HG02610 (cell line): ENCODE results near the gene PPM1M.
"Not testable (repeated sequence)": the region's sequence is repeated elsewhere in the genome, so short reads cannot be mapped to it uniquely, and the experiment has no call there.

ENCODE experiments used
- ATAC-seq: cut with Tn5 transposase; IDR thresholded peaks from one replicate; pipeline ENCODE4 v1.9.1; 2021; ENCODE audit warnings: mild to moderate bottlenecking, moderate library complexity; ENCODE audit not compliant: unreplicated experiment

The PPM1M gene

GRCh38 chr3:52274781-52275180 is 29.2 kb downstream of the PPM1M start:
- ATAC-seq, result not testable (repeated sequence)

DNA sequence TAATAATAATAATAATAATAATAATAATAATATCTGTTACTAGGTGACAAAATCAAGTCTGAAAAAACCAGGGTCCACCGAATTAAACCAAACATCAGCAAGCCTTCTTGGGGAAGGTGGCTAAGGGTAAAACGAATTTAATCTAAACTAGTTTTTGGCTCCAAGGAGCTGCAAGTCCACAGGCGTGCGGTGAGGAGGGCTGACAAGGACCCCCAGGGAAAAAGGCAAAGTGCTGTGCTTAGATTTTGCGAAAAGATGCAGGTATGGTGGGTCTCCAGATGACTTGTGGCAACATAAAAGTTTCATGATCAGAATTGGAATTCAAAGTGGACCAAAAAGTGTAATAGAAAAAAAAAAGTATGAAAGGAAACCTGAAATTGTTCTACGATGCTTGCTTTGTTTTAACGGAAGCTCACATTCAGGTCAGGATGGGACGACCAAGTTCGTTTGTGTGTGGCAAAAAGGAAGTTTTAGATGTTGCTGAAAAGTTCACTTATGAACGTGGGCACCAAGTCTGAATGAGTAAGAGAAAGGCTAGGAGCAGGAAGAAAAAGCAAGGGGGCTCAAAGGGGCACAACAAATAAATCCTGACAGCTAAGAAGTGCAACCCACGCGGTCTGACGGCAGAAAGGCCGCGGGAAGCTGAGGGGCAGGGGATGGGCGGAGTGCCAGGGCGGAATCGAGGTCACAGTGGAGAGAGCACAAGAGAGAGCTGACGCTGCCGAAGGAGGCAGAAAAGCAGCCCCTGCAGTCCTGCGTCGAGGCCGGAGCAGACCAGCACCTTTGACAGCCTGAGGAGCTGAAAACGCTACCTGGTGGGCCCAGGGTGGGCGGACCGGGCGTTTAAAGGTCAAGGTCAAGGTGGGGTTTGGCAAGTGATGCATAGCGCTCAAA is 31.8 kb downstream of the PPM1M start:
- no peak for ATAC-seq

DNA sequence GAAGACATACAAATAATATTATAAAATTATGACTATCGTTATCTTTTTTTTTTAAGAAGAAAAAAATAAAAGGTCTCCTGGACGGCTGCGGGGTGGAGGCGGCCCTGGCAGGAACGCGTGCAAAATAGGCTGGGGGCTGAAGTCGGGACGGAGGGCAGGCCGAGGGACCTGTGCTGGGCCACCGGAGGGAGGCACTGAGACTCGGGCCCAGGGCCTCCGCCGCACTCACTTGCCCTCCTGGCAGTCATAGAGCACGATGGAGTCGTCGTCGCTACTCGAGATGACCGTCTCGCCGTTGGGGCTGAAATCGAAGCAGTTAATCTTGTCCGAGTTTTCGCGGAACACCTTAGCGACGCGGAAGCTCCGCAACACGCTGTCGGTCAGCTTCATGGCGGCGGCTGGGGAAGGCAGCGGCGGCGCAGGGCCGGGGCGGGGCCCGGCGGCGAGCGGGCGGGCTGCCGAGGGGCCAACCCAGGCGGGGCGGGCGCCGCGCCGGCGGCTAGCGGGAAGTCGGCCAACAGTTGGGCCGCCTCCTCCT is 32.5 kb downstream of the PPM1M start:
- ATAC-seq, result peak; percentile 51

- ATAC-seq, result peak; percentile 80
Observed at GRCh38 chr3:52278510-52279069, 33.0 kb downstream of the PPM1M start, which contains the start of gene WDR82. WDR82 (minus strand) TSS chr3:52278649; CDS start chr3:52278361, 288 bp downstream.

DNA sequence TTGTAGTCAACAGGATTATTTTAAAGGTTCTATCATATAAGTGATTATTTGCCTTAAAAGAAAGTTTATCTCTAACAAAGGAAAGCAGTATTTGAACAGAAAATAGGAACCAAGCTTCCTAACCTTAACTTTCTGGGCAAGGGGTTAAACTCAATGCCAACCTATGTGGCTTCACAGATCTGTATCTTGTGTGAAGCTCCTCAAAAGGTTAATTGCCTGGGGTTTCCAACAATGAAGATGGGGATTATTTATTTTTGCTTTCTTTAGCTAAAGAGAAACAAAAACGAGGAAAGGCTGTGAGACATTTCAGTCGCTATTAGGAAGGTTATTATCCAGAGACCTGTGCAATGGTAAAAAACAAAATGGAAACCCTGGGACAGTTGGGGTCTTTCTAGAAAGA is 34.0 kb downstream of the PPM1M start:
- ATAC-seq, result no peak

DNA sequence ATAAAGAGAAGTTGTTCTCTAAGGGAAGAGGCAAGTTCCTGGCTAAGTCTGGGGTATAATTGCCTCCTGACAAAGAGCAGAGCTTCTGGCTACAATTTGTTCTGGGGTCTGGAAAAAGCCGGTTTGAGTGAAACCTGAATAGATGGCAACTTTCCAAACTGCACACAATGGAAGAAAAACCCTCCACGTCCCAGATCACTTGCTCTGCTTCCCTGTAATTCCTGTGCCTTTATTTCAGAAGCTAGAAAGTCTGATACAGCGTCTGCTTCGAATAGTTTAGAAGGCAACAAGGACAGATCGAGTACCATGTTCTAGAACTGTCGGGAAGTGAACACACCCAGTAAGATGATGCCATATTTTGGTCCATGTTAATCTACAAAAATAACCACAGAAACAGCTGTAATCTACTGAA is 34.5 kb downstream of the PPM1M start:
- ATAC-seq, result no peak

DNA sequence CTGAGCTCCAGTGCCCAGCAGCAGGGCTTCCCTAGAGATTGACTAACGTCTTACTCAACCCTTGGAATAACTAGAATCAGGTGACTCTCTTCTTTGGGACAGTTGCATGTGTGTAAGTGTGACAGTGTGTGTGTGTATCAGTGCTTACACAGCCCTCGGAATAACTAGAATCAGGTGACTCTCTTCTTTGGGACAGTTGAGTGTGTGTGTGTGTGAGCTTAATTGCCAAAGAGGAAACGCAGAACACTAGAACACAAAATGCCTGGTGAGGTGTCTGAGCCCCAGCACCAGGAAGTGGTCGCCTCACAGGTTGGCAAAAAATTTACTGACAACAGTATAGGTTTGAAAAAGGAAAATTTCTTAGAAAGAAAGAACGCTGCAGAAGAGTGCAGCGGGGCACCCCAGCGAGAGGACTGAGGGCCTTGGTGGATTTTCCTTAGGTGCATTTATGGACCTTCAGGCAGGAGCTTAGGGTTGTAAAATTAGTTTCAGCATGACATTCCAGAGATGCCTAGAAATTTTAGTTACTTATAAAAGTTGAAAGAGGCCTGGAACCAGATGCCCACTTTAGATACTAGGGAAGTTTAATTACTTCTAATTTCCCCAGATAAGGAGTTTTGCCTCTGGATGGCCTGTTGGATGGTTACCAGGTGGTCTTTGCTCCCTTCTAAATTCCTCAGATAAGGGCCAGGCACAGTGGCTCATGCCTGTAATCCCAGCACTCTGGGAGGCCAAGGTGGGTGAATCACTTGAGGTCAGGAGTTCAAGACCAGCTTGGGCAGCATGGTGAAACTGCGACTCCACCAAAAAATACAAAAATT is 36.6 kb downstream of the PPM1M start:
- no peak for ATAC-seq

GRCh38 chr3:52283306-52283705 is 37.7 kb downstream of the PPM1M start:
- ATAC-seq, result no peak

GRCh38 chr3:52284051-52284450 is 38.5 kb downstream of the PPM1M start:
- ATAC-seq, result not testable (repeated sequence)

- ATAC-seq, result no peak
Observed at GRCh38 chr3:52286777-52287110, 41.2 kb downstream of the PPM1M start.

GRCh38 chr3:52288674-52289073 is 43.1 kb downstream of the PPM1M start:
- ATAC-seq, result no peak

DNA sequence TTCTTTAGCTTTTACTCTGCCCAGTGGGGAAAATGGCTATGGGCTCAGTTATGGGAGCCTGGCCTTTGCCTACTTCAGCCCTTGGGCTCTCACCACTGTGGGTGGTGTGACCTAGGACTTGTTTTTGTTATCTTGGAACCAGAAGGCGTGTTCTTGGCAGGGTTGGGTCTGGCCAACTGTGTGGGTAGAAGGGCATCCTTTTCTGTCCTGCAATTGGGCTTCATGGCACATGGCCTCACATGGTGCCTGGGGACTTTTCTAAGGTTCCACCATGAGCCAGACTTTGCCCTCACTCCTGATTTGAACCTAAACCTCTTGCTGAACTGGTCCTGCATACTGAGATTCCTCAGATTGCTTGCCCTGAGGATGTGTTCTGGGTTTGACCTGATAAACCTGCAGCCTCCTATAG is 43.8 kb downstream of the PPM1M start:
- ATAC-seq, result no peak

GRCh38 chr3:52289747-52290595 is 44.4 kb downstream of the PPM1M start:
- ATAC-seq, result no peak

GRCh38 chr3:52290596-52291507 is 45.3 kb downstream of the PPM1M start:
- no peak for ATAC-seq

- no peak for ATAC-seq
Observed at GRCh38 chr3:52291508-52292181, 46.1 kb downstream of the PPM1M start.

DNA sequence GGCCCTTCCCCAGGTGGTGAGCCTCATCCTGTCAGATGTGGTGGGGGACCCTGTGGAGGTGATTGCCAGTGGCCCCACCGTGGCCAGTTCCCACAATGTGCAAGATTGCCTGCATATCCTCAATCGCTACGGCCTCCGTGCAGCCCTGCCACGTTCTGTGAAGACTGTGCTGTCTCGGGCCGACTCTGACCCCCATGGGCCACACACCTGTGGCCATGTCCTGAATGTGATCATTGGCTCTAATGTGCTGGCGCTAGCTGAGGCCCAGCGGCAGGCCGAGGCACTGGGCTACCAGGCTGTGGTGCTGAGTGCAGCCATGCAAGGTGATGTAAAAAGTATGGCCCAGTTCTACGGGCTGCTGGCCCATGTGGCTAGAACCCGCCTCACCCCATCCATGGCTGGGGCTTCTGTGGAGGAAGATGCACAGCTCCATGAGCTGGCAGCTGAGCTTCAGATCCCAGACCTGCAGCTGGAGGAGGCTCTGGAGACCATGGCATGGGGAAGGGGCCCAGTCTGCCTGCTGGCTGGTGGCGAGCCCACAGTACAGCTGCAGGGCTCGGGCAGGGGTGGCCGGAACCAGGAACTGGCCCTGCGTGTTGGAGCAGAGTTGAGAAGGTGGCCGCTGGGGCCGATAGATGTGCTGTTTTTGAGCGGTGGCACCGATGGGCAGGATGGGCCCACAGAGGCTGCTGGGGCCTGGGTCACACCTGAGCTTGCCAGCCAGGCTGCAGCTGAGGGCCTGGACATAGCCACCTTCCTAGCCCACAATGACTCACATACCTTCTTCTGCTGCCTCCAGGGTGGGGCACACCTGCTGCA is 46.9 kb downstream of the PPM1M start:
- no peak for ATAC-seq

GRCh38 chr3:52293491-52294319 is 48.1 kb downstream of the PPM1M start:
- no peak for ATAC-seq
